IPS-18c (cell line): ENCODE results near the gene B3GALNT2.

Source experiments
- H3K4me3 ChIP-seq: 2 replicates; pipeline ENCODE4 v1.7.0; 2013; ENCODE audit warnings: low read depth, mild to moderate bottlenecking, low read length, moderate library complexity; ENCODE audit not compliant: insufficient read depth
- H3K9me3 ChIP-seq: one replicate; pipeline ENCODE4 v1.6.1; 2013; ENCODE audit warnings: mild to moderate bottlenecking, low read length, moderate library complexity; ENCODE audit not compliant: control insufficient read depth, insufficient read depth

B3GALNT2 gene

DNA sequence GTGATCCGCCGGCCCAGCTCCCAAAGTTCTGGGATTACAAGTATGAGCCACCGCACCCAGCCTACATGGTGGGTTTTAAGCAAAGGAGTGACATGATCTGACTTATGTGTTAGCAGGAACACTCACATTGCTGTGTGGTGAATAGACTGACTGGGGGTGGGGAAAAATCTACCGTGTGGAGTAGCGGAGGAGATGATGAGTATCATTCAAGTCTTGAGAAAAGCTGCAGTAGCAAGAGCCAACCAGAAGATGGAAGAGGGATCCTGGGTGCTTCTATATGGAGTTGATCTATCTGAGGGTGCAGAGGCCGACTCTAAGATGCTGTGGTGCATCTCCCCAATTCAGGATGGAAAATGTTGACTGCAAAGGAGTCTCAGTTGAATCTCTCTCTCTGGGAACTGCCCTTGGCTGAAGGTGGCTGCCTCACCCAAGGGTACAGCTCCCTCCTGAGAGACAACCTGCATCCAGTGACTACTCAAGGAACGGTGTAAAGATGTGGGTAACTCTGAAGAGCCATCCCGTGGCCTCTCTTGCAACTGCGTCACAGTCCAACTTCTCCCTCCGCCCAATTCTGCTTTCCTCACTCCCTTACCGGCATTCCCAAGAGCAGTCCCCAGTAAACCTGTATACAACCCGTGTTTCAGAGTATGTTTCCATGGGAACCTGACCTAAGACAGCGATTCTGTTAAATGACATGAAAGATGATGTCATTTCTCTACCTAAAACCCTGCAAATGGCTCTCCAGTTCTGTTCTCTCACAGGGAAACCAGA, 7.4 kb upstream of the B3GALNT2 start:
- Histone ChIP-seq H3K4me3 (no peak overlapping the region), H3K9me3 (no peaks in the 10 kb centered on the region)

DNA sequence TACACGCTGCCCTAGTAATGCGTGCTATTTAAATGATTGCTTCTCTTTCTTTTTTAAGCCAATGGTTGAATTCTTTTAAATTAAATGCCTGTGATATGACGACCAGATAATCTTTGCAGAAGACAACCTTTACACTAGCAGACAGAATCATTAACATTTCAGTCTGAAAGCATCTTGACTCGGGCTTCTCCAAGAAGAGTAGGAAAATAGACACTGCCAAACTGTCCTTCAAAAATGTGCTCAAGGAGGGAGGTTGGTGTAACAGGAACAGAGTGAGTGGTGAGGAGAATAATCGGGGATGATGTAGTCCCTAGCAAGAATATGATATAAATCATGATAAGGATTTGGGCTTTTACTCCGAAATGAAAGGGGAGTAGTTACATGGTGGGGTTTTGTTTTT, 6.6 kb upstream of the B3GALNT2 start:
- H3K4me3 ChIP-seq = no peak overlapping the region

DNA sequence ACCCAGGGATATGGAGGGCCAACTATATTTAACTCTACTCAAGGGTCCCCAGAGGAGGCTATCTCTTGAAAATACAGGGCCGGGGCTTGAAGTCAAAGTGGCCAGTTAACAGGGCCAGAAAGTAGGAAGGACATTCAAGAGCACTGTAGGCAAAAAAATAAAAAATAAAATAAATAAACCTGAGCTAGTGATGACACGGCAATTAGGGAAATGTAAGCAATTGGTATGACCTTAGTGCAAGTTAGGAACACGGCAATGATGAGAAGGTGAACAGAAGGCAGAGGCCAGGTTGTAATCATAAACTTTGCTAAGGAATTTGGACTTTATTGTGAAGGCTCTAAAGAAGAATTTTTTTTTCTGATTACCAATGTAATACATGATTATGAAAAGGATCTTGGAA, 3.4 kb upstream of the B3GALNT2 start:
- Histone ChIP-seq H3K9me3 (peaks cover 2% of the 10 kb centered on the region), H3K4me3 (no peak overlapping the region)

More for the DNA sequence above, 6.6 kb upstream of the B3GALNT2 start:
- H3K9me3 ChIP-seq = no peaks in the 10 kb centered on the region

DNA sequence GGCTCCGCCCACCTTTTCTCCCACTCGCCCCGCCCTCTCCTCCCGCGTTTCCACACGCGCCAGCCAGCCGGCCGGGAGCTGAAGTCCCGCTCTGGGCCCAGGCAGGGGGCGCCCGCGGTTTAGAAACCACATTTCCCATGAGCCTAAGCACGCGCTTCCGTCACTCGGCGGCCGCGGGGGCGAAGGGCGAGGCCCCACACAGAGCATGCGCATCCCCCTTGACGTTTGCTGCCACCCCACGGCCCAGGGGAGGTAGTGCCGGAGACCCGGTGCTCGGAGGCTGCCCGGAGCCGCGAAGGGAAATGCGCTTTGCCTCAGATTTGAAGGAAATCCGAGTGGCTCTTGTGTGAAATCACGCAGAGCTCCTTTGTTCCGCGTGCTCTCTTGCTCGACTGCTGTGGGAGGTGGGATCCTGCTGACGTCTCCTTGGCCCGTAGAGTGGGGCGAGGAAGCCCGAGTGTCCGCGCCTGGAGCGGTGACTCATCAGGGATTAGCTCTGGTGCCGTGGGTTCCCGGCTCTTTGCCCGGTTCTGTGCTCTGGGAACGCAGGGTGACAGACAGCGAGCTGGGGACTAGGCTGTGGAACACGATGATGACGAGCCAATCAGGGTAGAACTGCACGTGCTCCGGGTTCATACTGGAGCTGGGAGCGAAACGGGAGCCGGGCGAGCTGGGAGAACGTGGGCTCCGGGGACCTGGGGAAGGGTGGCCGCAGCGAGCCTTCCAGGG, 406 bp upstream of the B3GALNT2 start:
- Histone ChIP-seq H3K4me3 (peak overlapping the region; percentile 93), H3K9me3 (peaks cover 2% of the 10 kb centered on the region)

DNA sequence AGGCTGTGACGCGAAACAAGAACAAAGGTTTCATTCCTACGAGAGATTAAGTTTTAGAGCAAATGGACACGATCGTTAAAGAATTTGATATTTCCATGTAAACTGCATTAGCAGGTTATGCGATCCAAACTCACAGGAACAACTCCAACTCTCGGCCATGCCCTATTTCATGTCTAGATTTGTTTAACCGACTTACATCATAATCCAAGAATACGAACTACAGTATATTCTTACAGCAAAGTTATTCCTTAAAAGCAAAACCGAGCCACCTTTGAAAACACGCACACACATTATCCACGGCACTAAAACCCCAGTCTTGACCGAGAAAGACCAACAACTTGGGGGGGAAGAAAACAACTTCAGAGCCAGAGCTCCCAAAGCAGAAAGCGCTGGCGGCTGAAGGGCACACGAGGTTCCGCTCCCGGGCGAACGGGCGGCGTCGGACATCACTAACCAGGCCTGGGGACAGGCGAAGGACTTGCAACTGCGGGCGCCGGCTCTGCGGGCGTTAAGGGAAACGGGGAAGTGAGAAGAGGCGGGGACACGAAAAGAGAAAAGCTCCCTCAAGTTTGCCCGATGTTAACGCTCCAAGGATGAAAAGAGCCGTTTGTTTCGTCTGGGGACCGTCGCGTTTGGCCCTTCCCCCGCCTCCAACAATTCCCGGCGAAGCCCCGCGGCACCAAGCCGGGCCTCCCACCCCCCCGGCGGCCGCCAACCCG, 690 bp downstream of the B3GALNT2 start:
- peak overlapping the region; percentile 63 for H3K4me3 ChIP-seq

DNA sequence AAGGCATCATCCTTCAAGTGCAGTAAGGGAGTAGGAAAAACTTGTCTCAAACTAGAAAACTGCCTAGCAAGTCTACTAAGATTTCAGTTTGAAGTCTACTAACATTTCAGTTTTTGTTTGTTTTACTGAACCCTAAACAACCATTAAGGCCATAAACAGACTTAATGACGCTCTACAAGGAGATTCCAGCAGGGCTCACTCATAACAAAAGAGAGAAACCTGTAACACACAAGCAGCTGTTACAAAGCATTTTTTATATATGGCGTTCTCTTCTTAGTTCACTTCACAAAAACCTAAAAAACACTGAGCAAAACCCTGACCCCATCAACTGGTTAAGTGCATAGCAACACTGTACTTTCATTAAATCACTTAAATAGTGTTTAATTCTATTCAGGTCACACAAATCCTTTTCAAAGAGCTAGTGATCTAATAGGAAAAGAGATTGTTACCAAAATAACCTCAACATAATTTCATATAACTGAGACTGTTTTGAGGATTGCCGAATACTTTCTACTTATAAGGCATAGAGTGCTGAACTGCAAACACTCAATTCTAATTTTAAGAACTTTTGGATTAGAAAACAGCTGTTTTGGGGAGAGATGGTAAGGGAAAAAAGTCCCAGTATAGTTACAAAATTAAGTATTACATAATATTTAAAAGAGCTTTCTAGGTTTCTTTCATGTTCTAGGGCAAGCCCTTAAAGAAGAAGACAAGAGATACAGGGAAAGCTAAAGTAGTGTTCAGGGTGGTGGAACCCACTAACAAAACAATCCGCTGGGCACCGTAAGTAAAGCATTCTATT, 1.4 kb downstream of the B3GALNT2 start:
- Histone ChIP-seq H3K9me3 (peaks cover 2% of the 10 kb centered on the region), H3K4me3 (peak overlapping the region; percentile 63)

More for the DNA sequence above, 690 bp downstream of the B3GALNT2 start:
- peaks cover 2% of the 10 kb centered on the region for H3K9me3 ChIP-seq

DNA sequence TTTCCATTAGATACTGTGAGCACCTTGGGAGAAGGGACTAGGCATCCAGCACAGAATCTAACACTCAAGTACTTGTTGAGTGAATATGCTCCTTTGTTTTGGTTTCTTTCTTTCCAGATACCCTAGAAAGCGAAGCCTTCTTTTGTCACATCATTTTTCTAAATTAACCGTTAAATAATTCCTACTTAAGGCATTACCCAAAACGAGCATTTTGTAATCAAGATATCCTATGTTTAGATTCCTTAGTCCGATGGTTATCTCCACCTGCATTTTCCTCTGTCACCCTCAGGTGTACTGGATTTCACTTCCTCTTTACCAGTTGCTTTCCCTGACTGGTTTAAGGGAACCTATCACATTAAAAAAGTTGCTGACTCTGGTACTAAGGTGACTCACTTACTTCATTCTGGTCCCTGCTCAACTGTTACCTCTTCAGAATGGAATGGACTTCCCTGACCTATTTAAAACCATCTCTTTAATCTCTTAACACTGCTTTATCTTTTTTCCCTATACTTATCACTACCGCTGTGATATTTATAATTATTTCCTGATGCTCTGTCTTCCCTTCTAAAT, 3.2 kb downstream of the B3GALNT2 start:
- H3K9me3 ChIP-seq = peaks cover 2% of the 10 kb centered on the region
- H3K4me3 ChIP-seq = no peak overlapping the region

DNA sequence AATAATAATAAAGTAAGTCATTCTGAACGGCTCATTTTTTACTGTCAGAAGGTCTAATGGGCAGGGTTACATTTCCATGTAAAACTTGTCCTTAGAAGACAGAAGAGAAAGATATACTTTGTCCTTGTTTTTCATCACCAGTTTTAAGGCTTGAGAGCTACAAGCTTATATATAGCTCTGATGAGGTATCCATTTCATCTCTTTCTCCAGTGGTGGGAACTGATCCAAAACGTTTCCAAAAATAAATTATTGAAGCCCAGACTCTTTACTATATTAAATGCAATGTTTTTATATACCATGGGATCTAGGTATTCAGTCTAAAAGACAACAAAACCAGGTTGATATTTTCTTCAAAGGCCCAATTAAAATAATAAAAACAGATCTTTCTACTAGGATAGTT, 8.7 kb downstream of the B3GALNT2 start:
- H3K9me3 ChIP-seq = no peaks in the 10 kb centered on the region
- H3K4me3 ChIP-seq = no peak overlapping the region

DNA sequence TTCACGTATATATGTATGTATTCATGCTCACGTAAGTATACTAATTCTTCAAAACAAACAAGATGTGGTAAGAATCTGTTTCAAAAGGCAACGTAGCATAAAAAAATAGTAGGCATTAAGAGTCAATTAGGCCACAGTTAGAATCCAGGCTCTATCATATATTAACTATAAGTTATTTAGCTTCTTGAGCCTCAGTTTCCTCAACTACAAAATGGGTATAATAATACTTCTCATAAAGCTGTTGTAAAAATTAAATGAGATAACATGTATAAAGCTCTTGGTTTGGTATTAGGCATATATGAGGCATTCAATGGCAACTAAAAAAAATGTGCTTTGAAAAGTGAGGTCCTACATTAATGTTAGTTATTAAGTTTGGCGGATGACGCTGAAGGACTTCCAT, 9.2 kb downstream of the B3GALNT2 start:
- Histone ChIP-seq H3K9me3 (no peaks in the 10 kb centered on the region), H3K4me3 (no peak overlapping the region)

DNA sequence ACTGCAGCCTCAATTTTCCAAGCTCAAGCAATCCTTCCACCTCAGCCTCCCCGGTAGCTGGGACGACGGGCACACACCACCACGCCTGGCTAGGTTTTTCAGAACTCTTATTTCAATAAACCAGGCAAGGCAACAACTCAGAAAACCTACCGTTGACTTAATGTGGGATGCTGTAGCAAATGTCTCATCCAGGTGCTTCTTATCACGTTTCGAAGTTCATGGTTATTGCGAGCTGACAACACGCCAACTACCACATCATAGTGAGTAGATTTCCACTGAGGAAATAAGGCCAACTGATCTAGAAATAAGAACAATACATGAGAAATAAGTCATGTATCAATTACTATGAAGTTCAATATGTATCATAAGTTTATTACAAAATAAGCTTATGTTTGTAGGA, 9.7 kb downstream of the B3GALNT2 start:
- H3K9me3 ChIP-seq = no peaks in the 10 kb centered on the region
- H3K4me3 ChIP-seq = no peak overlapping the region

DNA sequence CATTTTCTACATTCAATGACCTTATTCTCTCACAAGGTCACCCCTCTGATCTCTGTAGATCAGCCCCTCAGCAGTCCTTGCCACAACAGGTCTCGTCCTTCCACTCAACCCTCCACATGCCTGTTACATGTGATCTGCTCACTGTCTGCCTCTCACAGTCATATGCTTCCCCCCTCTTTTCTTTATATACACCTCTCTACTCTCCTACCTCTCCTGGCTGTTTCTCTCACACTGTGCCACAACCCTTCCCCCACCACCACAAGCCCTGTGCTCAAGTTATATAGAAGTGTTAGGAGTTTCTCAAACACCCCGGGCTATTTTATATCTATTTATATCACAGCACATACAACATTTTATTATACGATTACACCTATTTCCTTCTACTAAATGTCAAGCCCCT, 12.6 kb downstream of the B3GALNT2 start:
- Histone ChIP-seq H3K9me3 (no peaks in the 10 kb centered on the region), H3K4me3 (no peak overlapping the region)

DNA sequence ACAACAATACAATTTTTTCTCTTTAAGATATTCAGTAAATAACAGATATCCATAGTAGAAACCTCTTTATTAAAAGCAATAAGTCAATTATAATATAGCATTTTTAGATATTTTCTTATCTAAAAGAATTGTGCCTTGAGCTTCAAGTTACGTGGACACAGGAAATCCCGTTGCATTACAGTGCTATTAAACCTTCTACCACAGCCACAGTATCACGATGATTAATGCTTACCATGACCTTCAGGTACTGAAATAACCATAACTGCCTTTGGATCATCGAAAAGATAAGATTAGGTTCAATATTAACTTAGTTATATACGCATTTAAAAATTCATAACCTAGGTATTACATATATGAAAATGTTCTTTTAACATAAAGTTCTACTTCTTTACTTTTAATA, 17.9 kb downstream of the B3GALNT2 start:
- Histone ChIP-seq H3K9me3 (no peaks in the 10 kb centered on the region), H3K4me3 (no peak overlapping the region)

DNA sequence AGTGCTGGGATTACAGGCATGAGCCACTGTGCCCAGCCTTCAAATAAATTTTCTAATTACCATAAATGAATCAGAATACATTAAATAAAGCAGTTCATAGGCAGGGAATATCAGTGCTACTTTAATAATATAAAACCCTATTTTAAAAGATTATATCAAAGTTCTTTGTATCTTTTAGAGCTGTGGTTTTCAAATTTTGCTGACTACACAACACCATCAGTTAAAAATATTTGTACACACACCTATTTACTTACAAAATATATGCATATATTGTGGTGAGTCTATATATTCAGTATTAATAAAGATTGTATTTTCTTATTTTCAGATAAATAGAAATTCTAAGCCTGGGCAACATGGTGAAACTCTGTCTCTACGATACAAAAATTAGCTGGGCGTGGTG, 18.7 kb downstream of the B3GALNT2 start:
- Histone ChIP-seq H3K4me3 (no peak overlapping the region), H3K9me3 (no peaks in the 10 kb centered on the region)

DNA sequence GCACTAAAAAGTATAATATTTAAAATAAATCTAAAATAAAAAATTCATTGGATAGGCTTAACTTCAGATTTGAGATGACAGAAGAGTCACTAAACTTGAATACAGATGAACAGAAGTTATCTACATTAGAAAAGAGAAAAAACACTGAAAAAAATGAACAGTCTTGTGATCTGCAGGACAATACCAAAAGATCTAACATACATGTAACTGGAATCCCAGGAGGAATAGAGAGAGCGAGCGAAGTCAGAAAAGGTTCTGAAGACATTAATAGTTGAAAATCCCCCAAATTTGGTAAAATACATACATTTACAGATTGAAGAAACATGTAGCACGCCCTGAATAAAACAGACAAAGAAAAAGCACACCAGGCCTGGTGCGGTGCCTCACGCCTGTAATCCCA, 21.2 kb downstream of the B3GALNT2 start:
- no peak overlapping the region for H3K4me3 ChIP-seq

DNA sequence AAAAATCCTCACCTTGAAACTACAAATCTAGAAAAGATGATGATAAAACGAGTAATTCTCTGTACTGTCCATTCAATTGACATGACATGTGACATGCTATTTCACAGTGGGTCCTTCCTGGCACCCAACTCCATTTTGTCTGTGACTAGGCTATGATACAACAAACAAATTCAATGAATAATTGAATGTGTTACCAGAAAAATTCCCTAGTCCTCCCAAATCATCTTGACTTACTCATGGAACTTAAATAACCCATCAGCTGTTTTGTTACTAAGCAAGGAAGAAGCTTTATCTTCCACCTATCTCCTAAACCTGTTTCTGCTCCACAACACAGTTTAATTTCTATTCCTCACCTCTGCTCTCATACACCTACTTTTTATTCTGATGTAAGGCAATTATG, 30.4 kb downstream of the B3GALNT2 start:
- Histone ChIP-seq H3K9me3 (no peaks in the 10 kb centered on the region), H3K4me3 (no peak overlapping the region)

More for the DNA sequence above, 21.2 kb downstream of the B3GALNT2 start:
- no peaks in the 10 kb centered on the region for H3K9me3 ChIP-seq

DNA sequence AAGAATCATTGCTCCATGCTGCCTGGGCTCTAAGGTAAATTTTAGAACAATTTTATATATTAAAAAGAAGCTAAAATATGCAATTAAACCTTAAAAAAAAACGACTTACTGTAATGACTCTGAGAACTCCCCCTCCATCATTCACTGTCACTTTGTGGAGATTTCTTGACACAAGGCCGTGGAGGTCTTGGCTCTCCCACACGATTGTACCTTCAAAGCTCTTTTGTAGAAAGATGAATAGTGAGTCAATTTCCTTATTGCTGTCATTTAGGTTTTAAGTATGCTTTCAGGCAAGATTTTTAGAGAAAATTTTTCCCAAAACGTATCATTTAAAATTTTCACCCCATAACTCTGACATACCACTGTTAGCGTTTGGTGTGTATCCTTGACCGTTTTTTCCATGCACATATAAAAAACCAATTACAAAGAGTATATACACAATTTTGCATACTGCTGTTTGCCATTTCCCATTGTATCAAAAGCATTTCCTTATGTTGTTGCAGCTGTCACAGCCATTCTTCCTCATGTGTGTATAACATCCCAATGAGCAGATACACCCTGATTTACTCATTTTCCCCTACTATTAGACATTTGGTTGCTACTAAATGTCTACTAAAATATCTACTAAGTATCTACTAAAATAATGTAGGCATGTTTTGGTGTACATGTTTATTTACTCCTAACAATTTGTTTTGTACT, 33.4 kb downstream of the B3GALNT2 start:
- Histone ChIP-seq H3K9me3 (no peaks in the 10 kb centered on the region), H3K4me3 (no peak overlapping the region)
